HCT116 (cell line): Measurements from ENCODE around the gene HSD17B13.
"Not testable (repeated sequence)": the region's sequence is repeated elsewhere in the genome, so short reads cannot be mapped to it uniquely, and the experiment has no call there.

ENCODE experiments used
- CTCF ChIP-seq, 3 experiments: fragments of 200-600 bp in 1 of 3; sonication (generic) in 1 of 3; IDR thresholded peaks in 2 of 3; conservative IDR thresholded peaks in 1 of 3; 2 replicates each; pipeline ENCODE4 v1.5.1; 2012 to 2017; ENCODE audit warnings: low read depth in 2 of 3, low read length in 2 of 3, antibody characterized with exemption in 1 of 3, borderline replicate concordance in 1 of 3, control low read depth in 1 of 3, mild to moderate bottlenecking in 1 of 3, mixed read lengths in 1 of 3, mixed run types in 1 of 3, moderate library complexity in 1 of 3; ENCODE audit not compliant: insufficient read depth in 1 of 3
- ELF1 ChIP-seq: IDR thresholded peaks from 2 replicates; pipeline ENCODE4 v1.6.1; 2012; ENCODE audit warnings: low read depth, borderline replicate concordance
- EZH2 ChIP-seq: fragments of 200-600 bp; sonication (generic); IDR thresholded peaks from 2 replicates; pipeline ENCODE4 v1.6.1; 2017; ENCODE audit warnings: antibody characterized with exemption, mixed run types
- POLR2A ChIP-seq: IDR thresholded peaks from 2 replicates; pipeline ENCODE4 v1.7.0; 2011; ENCODE audit warnings: borderline replicate concordance; ENCODE audit not compliant: insufficient read depth, insufficient read length; ENCODE audit errors: extremely low read depth
- POLR2AphosphoS5 ChIP-seq: IDR thresholded peaks from 2 replicates; pipeline ENCODE4 v1.6.1; 2011; ENCODE audit warnings: mild to moderate bottlenecking, low read depth, low read length, moderate library complexity
- REST ChIP-seq: IDR thresholded peaks from 2 replicates; pipeline ENCODE4 v1.6.1; 2012; ENCODE audit warnings: low read depth
- SP1 ChIP-seq: IDR thresholded peaks from 2 replicates; pipeline ENCODE4 v1.6.1; 2012; ENCODE audit warnings: low read depth
- TCF7L2 ChIP-seq: IDR thresholded peaks from 2 replicates; pipeline ENCODE4 v1.7.0; 2011; ENCODE audit warnings: borderline replicate concordance, inconsistent platforms; ENCODE audit not compliant: insufficient read depth, insufficient read length; ENCODE audit errors: extremely low read depth
- YY1 ChIP-seq: IDR thresholded peaks from 2 replicates; pipeline ENCODE4 v1.6.1; 2011; ENCODE audit warnings: low read length, low read depth, moderate library complexity, mild to moderate bottlenecking; ENCODE audit not compliant: insufficient replicate concordance; ENCODE audit errors: extremely low read depth
- ZNF274 ChIP-seq: fragments of 200-500 bp; sonication (Bioruptor generic); IDR thresholded peaks from 2 replicates; pipeline ENCODE4 v1.6.1; 2014; ENCODE audit warnings: mild to moderate bottlenecking, low read depth, low read length, inconsistent platforms
- TF ChIP-seq, protein P1 (sequence below): IDR thresholded peaks from 2 replicates; pipeline ENCODE4 v1.6.1; 2012

DNA sequence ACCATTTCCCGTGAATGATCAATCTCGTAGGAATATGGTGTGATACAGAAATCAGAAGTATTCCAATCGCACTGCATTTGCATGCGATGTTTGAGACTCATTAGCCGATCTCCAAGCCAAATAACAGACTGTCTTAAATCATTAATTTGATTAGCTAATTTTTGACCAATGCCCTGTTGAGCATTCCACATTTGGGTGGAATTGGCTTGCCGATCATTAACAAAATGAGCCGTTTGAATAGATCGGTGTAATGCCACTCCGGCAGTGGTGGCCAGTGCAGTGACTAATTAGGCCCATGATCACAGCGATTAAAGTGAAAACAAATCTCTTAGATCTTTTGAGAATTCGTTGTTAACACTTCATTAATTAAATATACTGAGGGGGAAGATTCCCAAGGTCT, 27.8 kb downstream of the HSD17B13 start:
- TF ChIP-seq SP1; YY1; ELF1; CTCF (IDR thresholded peaks at IDR 0.05 in 2 of 3, conservative IDR thresholded peaks at IDR 0.05 in 1 of 3; ENCODE audit: borderline replicate concordance in 1 of 3, insufficient read depth in 1 of 3, low read depth in 2 of 3, low read length in 2 of 3); POLR2A; TCF7L2; ZNF274; EZH2; REST; POLR2AphosphoS5: not testable (repeated sequence)
- TF ChIP-seq, protein P1, sequence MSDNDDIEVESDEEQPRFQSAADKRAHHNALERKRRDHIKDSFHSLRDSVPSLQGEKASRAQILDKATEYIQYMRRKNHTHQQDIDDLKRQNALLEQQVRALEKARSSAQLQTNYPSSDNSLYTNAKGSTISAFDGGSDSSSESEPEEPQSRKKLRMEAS = not testable (repeated sequence)
